Spleen (tissue), 13 donors: ENCODE data around the gene GLUD2. TPM values are rescaled to one million over a fixed set of nuclear protein-coding genes. Genes with fewer than 3 reads are reported as not detected.
A peak's percentile ranks its signal among the peaks of the same experiment; 100 is the strongest.
"Not testable (repeated sequence)": the region's sequence is repeated elsewhere in the genome, so short reads cannot be mapped to it uniquely, and the experiment has no call there.

Source experiments
- DNase-seq: peaks from one replicate; pipeline ENCODE4 v3.0.0-alpha.2; 2020
- H3K27ac ChIP-seq, 8 donors: fragments of 200-600 bp; sonication (generic) in 7 of 8; 1 replicate in 4 of 8; 2 replicates in 4 of 8; pipeline versions ENCODE4 v1.5.0 to v1.8.0; 2016 to 2021; ENCODE audit warnings: inconsistent platforms in 4 of 8, mild to moderate bottlenecking in 4 of 8, moderate library complexity in 1 of 8
- H3K27me3 ChIP-seq, 7 donors: fragments of 200-600 bp; sonication (generic) in 6 of 7; replicated peaks in 1 of 7; 1 replicate in 4 of 7; 2 replicates in 3 of 7; pipeline versions ENCODE4 v1.5.0 to v1.8.0; 2016 to 2021; ENCODE audit warnings: inconsistent platforms in 3 of 7, mild to moderate bottlenecking in 1 of 7
- H3K36me3 ChIP-seq, 6 donors: fragments of 200-600 bp; sonication (generic) in 5 of 6; 1 replicate in 4 of 6; 2 replicates in 2 of 6; pipeline versions ENCODE4 v1.5.0 to v1.8.0; 2016 to 2021; ENCODE audit warnings: inconsistent platforms in 2 of 6
- H3K4me1 ChIP-seq, 6 donors: fragments of 200-600 bp; sonication (generic) in 5 of 6; 1 replicate in 3 of 6; 2 replicates in 3 of 6; pipeline versions ENCODE4 v1.5.0 to v1.8.0; 2016 to 2021; ENCODE audit warnings: inconsistent platforms in 3 of 6
- H3K4me3 ChIP-seq, 8 donors: fragments of 200-600 bp; sonication (generic) in 7 of 8; 1 replicate in 4 of 8; 2 replicates in 4 of 8; pipeline versions ENCODE4 v1.5.0 to v1.8.0; 2016 to 2021; ENCODE audit warnings: inconsistent platforms in 4 of 8, mild to moderate bottlenecking in 4 of 8, moderate library complexity in 2 of 8
- H3K9me3 ChIP-seq, 8 donors: fragments of 200-600 bp; sonication (generic) in 7 of 8; 1 replicate in 4 of 8; 2 replicates in 4 of 8; pipeline versions ENCODE4 v1.5.0 to v1.8.0; 2016 to 2021; ENCODE audit warnings: inconsistent platforms in 4 of 8
- POLR2A ChIP-seq, 3 donors: fragments of 450-650 bp; IDR thresholded peaks; one replicate each; pipeline ENCODE4 v1.5.1; 2017; ENCODE audit warnings: antibody characterized with exemption in 3 of 3, mild to moderate bottlenecking in 1 of 3
- POLR2AphosphoS5 ChIP-seq, 3 donors: sonication (generic); formaldehyde crosslinking; IDR thresholded peaks; one replicate each; pipeline ENCODE4 v1.5.1; 2017; ENCODE audit warnings: antibody characterized with exemption in 3 of 3
- WGBS, 5 donors: extraction: QIAGEN DNeasy Blood & Tissue Kit in 3 of 5; methylation state at CpG; one replicate each; pipeline versions ENCODE4 v1.1.5 to v1.1.7; 2013 to 2018; 5-methylcytosine and 5-hydroxymethylcytosine counted together
- intact Hi-C: fragments of 100-400 bp; cut with DNase I; formaldehyde crosslinking; loops from one replicate; pipeline ENCODE4 v1.15.0; 2023; ENCODE audit warnings: low total_unique reads
- long read RNA-seq, 2 donors: transcript quantifications; one replicate each; lab custom pipeline, GENCODE V29; 2026
- polyA plus RNA-seq, 3 donors: library from polyadenylated mRNA; stranded (reverse); fragments of 200-250 nt; gene quantifications; one replicate each; pipeline ENCODE4 v1.2.1, GENCODE V29; 2013
- total RNA-seq, 7 donors: library from RNA; depleted of rRNA in 3 of 7; stranded (reverse); fragments of >200 nt in 3 of 7; fragmentation: NEBNext Ultra II Directional in 4 of 7; extraction: Animal tissue kit (Norgen Biotek cat#: 25700) in 4 of 7; gene quantifications; one replicate each; pipeline versions ENCODE4 v1.1.0 to v1.2.1, GENCODE V29; 2016 to 2021
- TF ChIP-seq, protein P1 (sequence below), 11 experiments: fragments of 200-600 bp in 7 of 11; fragments of 450-650 bp in 4 of 11; sonication (generic) in 4 of 11; IDR thresholded peaks in 8 of 11; conservative IDR thresholded peaks in 3 of 11; 1 replicate in 7 of 11; 2 replicates in 4 of 11; pipeline versions ENCODE4 v1.4.0 to v1.8.0; 2016 to 2021; ENCODE audit warnings: antibody characterized with exemption in 11 of 11, inconsistent platforms in 4 of 11, mild to moderate bottlenecking in 1 of 11
- donor health status: healthy with polysubstance abuse.
- donor health status: DM: no; HTN: no; CAD: no; lungs with moderate emphysema.
- donor health status: DM: no; HTN: no; CAD: no.
- donor health status: Bipolar disorder and iron deficiency.
- donor health status: healthy.
- donor health status: DM: no; HTN: no; CAD: no.
- donor health status: DM: yes; HTN: yes; CAD: no.

The GLUD2 gene
- total RNA-seq, result 1 to 10 TPM in 3 of 7 donors, under 1 TPM in 3, not detected in 1; 0.17 to 1.4 (median 0.74) TPM
- polyA plus RNA-seq, result under 1 TPM; 0.10 to 0.18 (median 0.13) TPM
- long read RNA-seq, donor 1, partial matches to known transcripts, result 0 of 1 reads
- long read RNA-seq, donor 1, other reads (novel, unspliced or antisense), result 0 of 1 reads
- long read RNA-seq, donor 2, result 0 reads

DNA sequence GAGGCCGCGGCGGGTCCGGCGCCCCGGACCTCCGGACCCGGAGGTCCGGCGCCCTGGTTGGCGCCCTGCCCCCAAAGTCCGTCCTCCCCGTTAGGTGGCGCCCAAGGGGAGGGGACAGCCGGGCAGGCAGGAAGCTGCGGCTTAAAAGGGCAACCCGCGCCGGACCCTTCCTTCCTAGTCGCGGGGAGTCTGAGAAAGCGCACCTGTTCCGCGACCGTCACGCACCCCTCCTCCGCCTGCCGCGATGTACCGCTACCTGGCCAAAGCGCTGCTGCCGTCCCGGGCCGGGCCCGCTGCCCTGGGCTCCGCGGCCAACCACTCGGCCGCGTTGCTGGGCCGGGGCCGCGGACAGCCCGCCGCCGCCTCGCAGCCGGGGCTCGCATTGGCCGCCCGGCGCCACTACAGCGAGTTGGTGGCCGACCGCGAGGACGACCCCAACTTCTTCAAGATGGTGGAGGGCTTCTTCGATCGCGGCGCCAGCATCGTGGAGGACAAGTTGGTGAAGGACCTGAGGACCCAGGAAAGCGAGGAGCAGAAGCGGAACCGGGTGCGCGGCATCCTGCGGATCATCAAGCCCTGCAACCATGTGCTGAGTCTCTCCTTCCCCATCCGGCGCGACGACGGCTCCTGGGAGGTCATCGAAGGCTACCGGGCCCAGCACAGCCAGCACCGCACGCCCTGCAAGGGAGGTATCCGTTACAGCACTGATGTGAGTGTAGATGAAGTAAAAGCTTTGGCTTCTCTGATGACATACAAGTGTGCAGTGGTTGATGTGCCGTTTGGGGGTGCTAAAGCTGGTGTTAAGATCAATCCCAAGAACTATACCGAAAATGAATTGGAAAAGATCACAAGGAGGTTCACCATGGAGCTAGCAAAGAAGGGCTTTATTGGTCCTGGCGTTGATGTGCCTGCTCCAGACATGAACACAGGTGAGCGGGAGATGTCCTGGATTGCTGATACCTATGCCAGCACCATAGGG lies at the start of gene GLUD2:
TSS of gene GLUD2 (plus strand) at position 170 of the 979 bp plus-strand sequence. CDS start at position 245, 75 bp downstream.
- H3K27ac ChIP-seq, intact Hi-C loops, DNase-seq, H3K4me1 ChIP-seq, H3K36me3 ChIP-seq: not testable (repeated sequence)
- Histone ChIP-seq H3K27me3 (peaks cover 0 to 21% (median 7%) of the 10 kb centered on the region in 7 donors), H3K4me3 (peak within 1 kb of the TSS in 2 of 8 donors; percentile 12 to 54), H3K9me3 (peaks cover 0 to 22% (median 0%) of the 10 kb centered on the region in 8 donors)
- WGBS, 5 donors, result 21 to 46% (median 38%) methylated on average over 23 to 82 of the region's 82 CpGs

DNA sequence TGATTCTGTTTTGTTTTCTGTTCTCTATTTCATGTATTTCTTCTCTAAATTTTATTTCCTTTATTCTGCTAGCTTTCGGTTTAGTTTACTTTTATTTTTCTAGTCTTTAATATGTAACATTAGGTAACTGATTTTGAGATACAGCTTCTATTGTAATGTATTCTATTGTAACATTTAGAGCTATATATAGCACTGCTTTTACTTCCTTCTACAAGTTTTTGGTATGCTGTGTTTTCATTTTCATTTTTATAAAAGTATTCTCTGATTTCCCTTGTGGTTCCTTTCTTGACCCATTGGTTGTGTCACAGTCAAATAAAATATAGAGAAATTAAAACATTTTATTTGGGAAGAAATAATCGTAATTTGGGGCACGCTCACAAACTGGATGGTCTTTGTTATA lies 48.0 kb upstream of the GLUD2 start:
- Histone ChIP-seq H3K4me1 (no peaks in the 10 kb centered on the region), H3K27ac (no peak overlapping the region), H3K36me3 (no peaks in the 10 kb centered on the region), H3K9me3 (no peaks in the 10 kb centered on the region), H3K27me3 (no peaks in the 10 kb centered on the region), H3K4me3 (no peak overlapping the region)
- WGBS, 5 donors, result 71 to 80% (median 76%) methylated on average over 3 of the region's 3 CpGs
- no peak for DNase-seq
- TF ChIP-seq, protein P1, sequence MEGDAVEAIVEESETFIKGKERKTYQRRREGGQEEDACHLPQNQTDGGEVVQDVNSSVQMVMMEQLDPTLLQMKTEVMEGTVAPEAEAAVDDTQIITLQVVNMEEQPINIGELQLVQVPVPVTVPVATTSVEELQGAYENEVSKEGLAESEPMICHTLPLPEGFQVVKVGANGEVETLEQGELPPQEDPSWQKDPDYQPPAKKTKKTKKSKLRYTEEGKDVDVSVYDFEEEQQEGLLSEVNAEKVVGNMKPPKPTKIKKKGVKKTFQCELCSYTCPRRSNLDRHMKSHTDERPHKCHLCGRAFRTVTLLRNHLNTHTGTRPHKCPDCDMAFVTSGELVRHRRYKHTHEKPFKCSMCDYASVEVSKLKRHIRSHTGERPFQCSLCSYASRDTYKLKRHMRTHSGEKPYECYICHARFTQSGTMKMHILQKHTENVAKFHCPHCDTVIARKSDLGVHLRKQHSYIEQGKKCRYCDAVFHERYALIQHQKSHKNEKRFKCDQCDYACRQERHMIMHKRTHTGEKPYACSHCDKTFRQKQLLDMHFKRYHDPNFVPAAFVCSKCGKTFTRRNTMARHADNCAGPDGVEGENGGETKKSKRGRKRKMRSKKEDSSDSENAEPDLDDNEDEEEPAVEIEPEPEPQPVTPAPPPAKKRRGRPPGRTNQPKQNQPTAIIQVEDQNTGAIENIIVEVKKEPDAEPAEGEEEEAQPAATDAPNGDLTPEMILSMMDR (IDR thresholded peaks at IDR 0.05 in 8 of 11, conservative IDR thresholded peaks at IDR 0.05 in 3 of 11), result no peak
- intact Hi-C loops, result no loop called here

DNA sequence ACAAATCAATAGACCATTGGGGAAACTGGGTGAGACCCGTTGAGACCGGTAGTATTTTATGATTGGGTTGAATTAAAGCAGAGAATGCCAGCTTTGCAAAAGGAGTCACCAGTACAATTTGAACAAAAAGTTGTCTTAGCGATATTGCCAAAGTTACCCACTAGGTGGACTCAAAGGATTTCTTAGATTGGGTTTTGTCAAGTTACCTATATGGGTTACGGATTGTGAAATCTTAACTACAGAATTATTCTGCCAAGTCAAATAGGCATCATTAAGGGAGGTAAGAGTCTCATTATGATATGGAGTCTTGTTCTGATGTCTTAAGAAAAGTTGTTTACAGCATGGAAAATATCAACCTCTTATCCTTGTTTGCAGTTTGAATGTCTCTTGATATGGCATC lies 46.8 kb upstream of the GLUD2 start:
- H3K36me3 ChIP-seq, result no peaks in the 10 kb centered on the region
- WGBS, 5 donors, result 54 to 78% (median 67%) methylated on average over 4 of the region's 4 CpGs
- H3K4me1 ChIP-seq, result no peaks in the 10 kb centered on the region
- no peak overlapping the region for H3K4me3 ChIP-seq
- intact Hi-C loops, result no loop called here
- no peaks in the 10 kb centered on the region for H3K9me3 ChIP-seq
- no peaks in the 10 kb centered on the region for H3K27me3 ChIP-seq
- TF ChIP-seq POLR2AphosphoS5 (IDR thresholded peaks at IDR 0.05) (no peak), POLR2A (IDR thresholded peaks at IDR 0.05) (no peak)
- TF ChIP-seq, protein P1 (IDR thresholded peaks at IDR 0.05 in 8 of 11, conservative IDR thresholded peaks at IDR 0.05 in 3 of 11), result no peak
- no peak overlapping the region for H3K27ac ChIP-seq
- DNase-seq, result no peak

DNA sequence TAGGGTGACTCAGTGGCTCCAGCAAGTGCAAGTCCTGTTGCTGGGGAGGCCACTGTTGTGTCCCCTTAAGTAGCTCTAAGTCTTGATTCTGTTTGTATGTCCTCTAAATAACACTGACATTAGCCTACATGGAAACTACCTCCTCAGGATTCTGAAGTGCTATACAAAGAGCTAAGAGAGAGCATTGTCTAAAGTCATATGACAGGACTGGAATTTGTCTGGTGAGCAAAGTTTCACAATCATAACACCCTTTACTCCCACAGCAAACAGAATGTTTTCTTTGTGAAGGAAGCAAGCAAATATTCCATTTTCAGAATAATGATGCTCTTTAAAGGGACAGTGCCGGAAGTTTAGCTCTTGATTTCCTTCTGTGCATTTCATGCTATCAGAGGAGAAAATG lies 38.5 kb upstream of the GLUD2 start:
- H3K9me3 ChIP-seq, result peaks cover 0 to 6% (median 0%) of the 10 kb centered on the region in 8 donors
- WGBS, 5 donors, result 72 to 100% (median 82%) methylated on average over 1 of the region's 1 CpG
- no peaks in the 10 kb centered on the region for H3K4me1 ChIP-seq
- no peak for DNase-seq
- no peak for TF ChIP-seq POLR2AphosphoS5 (IDR thresholded peaks at IDR 0.05)
- TF ChIP-seq, protein P1 (IDR thresholded peaks at IDR 0.05 in 8 of 11, conservative IDR thresholded peaks at IDR 0.05 in 3 of 11), result no peak
- no peak for TF ChIP-seq POLR2A (IDR thresholded peaks at IDR 0.05)
- no peak overlapping the region for H3K4me3 ChIP-seq
- H3K27ac ChIP-seq, result no peak overlapping the region
- intact Hi-C loops, result no loop called here
- H3K36me3 ChIP-seq, result no peaks in the 10 kb centered on the region
- no peaks in the 10 kb centered on the region for H3K27me3 ChIP-seq
